Left ventricle myocardium inferior (tissue), 1 donor: ENCODE results near the gene TMEM117. TPM values are rescaled to one million over a fixed set of nuclear protein-coding genes. Genes with fewer than 3 reads are reported as not detected.

Source experiments
- DNase-seq: peaks from one replicate; pipeline ENCODE4 v3.0.0-alpha.2; 2020
- H3K27ac ChIP-seq: fragments of 200-600 bp; replicated peaks from 2 replicates; pipeline ENCODE4 v1.8.0; 2021
- H3K27me3 ChIP-seq: fragments of 200-600 bp; 2 replicates; pipeline ENCODE4 v1.8.0; 2021; ENCODE audit warnings: low read depth
- H3K36me3 ChIP-seq: fragments of 200-600 bp; 2 replicates; pipeline ENCODE4 v1.8.0; 2021
- H3K4me1 ChIP-seq: fragments of 200-600 bp; 2 replicates; pipeline ENCODE4 v1.8.0; 2021
- H3K4me3 ChIP-seq: fragments of 200-600 bp; 2 replicates; pipeline ENCODE4 v1.8.0; 2021; ENCODE audit warnings: mild to moderate bottlenecking, moderate library complexity
- H3K9me3 ChIP-seq: fragments of 200-600 bp; replicated peaks from 2 replicates; pipeline ENCODE4 v1.8.0; 2021
- CTCF ChIP-seq: fragments of 200-600 bp; IDR thresholded peaks from 2 replicates; pipeline ENCODE4 v1.8.0; 2021; ENCODE audit warnings: antibody characterized with exemption, mild to moderate bottlenecking, borderline replicate concordance
- intact Hi-C: fragments of 100-400 bp; cut with micrococcal nuclease; formaldehyde crosslinking; loops from one replicate; pipeline ENCODE4 v1.11.0; 2022
- total RNA-seq: library from RNA; stranded (reverse); fragmentation: NEBNext Ultra II Directional; extraction: Animal tissue kit (Norgen Biotek cat#: 25700); gene quantifications from one replicate; pipeline ENCODE4 v1.2.1, GENCODE V29; 2021
- donor health status: DM: no; HTN: yes; CAD: no; lungs with severe emphysema.

Gene TMEM117
- total RNA-seq, 1 donor from 2014 or later = 6.7 TPM

DNA sequence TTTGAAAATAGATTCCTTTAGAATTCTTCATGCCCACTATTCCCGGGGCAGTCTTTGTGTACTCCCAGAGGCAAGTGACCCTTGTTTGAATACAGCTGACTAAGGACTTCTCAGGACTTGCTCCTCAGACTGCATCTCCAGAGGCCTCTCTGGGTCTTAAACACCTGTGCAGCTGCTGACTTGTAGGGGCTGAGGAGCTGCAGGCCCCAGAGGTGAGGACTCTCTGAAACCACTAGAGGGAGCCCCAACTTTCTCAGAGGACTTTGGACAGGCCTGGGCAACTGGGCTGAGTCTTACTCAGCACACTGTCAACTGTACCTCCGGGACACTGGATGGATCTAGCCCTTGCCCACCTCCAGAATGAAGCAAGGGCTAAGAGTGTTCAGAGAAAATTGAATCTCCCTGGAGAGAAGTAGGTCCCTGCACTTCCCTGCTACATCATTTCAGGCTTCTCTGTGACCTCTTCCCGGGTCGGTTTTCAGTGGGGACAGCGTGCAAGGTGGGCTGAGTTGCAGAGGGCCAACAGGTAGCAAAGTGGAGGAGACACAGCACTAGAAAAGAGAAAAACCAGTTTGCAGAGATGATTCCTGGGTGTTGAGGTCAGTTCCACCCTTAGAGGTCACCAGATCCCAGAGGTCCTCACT, 164.6 kb downstream of the TMEM117 start:
- intact Hi-C loops = no loop called here
- no peaks in the 10 kb centered on the region for H3K9me3 ChIP-seq
- TF ChIP-seq CTCF = peak; percentile 58

GRCh38 chr12:44002607-44003006, 166.7 kb downstream of the TMEM117 start:
- Histone ChIP-seq H3K27me3 (no peaks in the 10 kb centered on the region), H3K4me1 (no peaks in the 10 kb centered on the region), H3K36me3 (peaks cover 3% of the 10 kb centered on the region), H3K9me3 (peaks cover 3% of the 10 kb centered on the region), H3K4me3 (no peak overlapping the region), H3K27ac (no peak overlapping the region)
- intact Hi-C loops = no loop called here
- TF ChIP-seq CTCF = no peak
- no peak for DNase-seq

More for the DNA sequence above, 164.6 kb downstream of the TMEM117 start:
- H3K27me3 ChIP-seq = no peaks in the 10 kb centered on the region
- no peak overlapping the region for H3K27ac ChIP-seq
- H3K4me1 ChIP-seq = no peaks in the 10 kb centered on the region
- no peaks in the 10 kb centered on the region for H3K36me3 ChIP-seq
- DNase-seq = no peak
- no peak overlapping the region for H3K4me3 ChIP-seq

DNA sequence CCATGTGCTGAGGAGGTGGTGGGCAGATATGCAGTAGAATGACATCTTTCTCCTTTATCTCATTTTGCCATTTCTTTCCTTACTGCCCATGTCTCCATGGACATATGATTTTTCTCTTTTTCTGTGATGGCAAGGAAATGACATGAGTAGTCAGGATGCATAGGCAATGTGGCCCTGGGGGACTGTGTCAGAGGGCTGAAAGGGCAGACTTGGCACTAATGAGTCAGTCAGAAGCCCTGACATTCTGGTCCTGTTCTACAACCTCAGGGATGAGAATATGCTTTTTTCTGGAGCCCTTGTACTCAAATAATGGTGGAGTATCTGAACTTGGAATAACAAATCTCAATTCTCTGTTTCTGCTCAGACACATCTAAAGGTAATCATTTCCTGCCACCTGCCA, 167.8 kb downstream of the TMEM117 start:
- no peak for TF ChIP-seq CTCF
- intact Hi-C loops = no loop called here

DNA sequence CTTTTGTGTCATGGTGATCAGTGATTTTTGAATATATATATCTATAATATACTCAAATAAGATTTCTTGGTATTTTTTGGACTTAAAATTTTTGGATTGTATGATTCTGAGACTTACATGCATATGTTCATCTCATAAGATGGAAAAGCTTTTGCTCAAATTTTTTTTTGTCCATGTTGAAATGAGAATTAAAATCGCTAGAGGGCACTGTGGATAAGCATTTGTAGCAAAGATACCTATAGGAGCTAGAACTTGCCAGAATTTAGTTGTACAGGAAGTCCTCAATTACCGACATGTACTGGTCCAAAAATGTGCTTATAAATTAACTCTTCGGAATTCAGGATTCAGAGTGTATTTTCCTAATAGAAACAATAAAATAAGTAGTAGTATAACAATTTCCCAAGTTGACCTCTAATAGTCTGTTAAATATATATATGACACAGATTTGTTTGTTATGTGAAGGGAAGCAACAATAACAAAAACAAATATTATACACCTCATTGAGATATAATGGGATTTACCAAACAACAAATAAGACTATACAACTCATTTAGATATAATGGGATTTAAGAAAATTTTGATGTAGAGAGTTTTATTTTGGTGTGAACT, 179.6 kb downstream of the TMEM117 start:
- TF ChIP-seq CTCF = peak; percentile 65

More for the DNA sequence above, 167.8 kb downstream of the TMEM117 start:
- no peaks in the 10 kb centered on the region for H3K4me1 ChIP-seq
- H3K9me3 ChIP-seq = peaks cover 14% of the 10 kb centered on the region
- no peak overlapping the region for H3K4me3 ChIP-seq
- H3K27me3 ChIP-seq = no peaks in the 10 kb centered on the region
- DNase-seq = no peak
- H3K36me3 ChIP-seq = peaks cover 14% of the 10 kb centered on the region
- no peak overlapping the region for H3K27ac ChIP-seq

DNA sequence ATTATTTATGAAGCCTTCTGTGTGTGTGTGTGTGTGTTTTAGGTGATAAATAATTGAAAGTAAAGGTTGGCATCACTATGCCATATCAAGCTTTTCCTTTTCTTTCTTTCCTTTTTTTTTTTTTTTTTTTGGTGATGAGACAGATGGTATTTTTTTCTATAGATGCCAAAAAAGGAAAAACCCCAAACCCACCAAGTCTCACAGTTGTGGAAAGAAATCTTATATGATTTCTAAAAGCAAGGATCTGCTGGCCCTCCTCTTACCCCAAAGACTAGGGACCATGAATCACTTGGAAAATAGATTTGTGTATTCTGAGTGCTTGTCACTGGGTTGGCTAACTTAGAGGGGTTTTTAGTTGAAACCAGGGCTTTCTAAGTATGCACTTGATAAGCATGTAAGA, 181.3 kb downstream of the TMEM117 start:
- no peak overlapping the region for H3K27ac ChIP-seq
- intact Hi-C loops = loop anchor here (5.0 kb wide), 1 partner anchor 915 kb away; no protein-coding TSS in a partner anchor

More for the DNA sequence above, 179.6 kb downstream of the TMEM117 start:
- no peaks in the 10 kb centered on the region for H3K4me1 ChIP-seq
- intact Hi-C loops = loop anchor here (5.0 kb wide), 1 partner anchor 917 kb away; no protein-coding TSS in a partner anchor
- H3K9me3 ChIP-seq = no peaks in the 10 kb centered on the region
- H3K27me3 ChIP-seq = no peaks in the 10 kb centered on the region
- no peak overlapping the region for H3K27ac ChIP-seq
- H3K36me3 ChIP-seq = no peaks in the 10 kb centered on the region
- no peak overlapping the region for H3K4me3 ChIP-seq
- DNase-seq = no peak

More for the DNA sequence above, 181.3 kb downstream of the TMEM117 start:
- H3K36me3 ChIP-seq = no peaks in the 10 kb centered on the region
- H3K4me3 ChIP-seq = no peak overlapping the region
- DNase-seq = no peak
- no peaks in the 10 kb centered on the region for H3K4me1 ChIP-seq
- no peaks in the 10 kb centered on the region for H3K9me3 ChIP-seq
- TF ChIP-seq CTCF = no peak
- H3K27me3 ChIP-seq = no peaks in the 10 kb centered on the region
